Smooth muscle cell (in vitro differentiated cells): ENCODE measurements around the gene HIRA. TPM values are rescaled to one million over a fixed set of nuclear protein-coding genes. Genes with fewer than 3 reads are reported as not detected.

Experiments used
- DNase-seq: peaks from one replicate; lab custom pipeline; 2025; ENCODE audit not compliant: unreplicated experiment; lab: John Stamatoyannopoulos, UW
- H2AFZ ChIP-seq: fragments of 200-600 bp; sonication (generic); 2 replicates; pipeline ENCODE4 v1.6.0; 2016; ENCODE audit warnings: antibody characterized with exemption, low read depth, mild to moderate bottlenecking
- H3F3A ChIP-seq: fragments of 200-600 bp; sonication (generic); 2 replicates; pipeline ENCODE4 v1.6.0; 2017; ENCODE audit warnings: antibody characterized with exemption, low read depth
- H3K27ac ChIP-seq: fragments of 200-600 bp; sonication (generic); 2 replicates; pipeline ENCODE4 v1.5.1; 2016; ENCODE audit warnings: low read depth, mild to moderate bottlenecking
- H3K27me3 ChIP-seq: fragments of 200-600 bp; sonication (generic); 2 replicates; pipeline ENCODE4 v1.6.1; 2016; ENCODE audit warnings: low read depth, mild to moderate bottlenecking
- H3K36me3 ChIP-seq: fragments of 200-600 bp; sonication (generic); 2 replicates; pipeline ENCODE4 v1.5.1; 2016; ENCODE audit warnings: low read depth
- H3K4me1 ChIP-seq: fragments of 200-600 bp; sonication (generic); 2 replicates; pipeline ENCODE4 v1.5.1; 2016; ENCODE audit warnings: low read depth
- H3K4me2 ChIP-seq: fragments of 200-600 bp; sonication (generic); 2 replicates; pipeline ENCODE4 v1.6.0; 2016; ENCODE audit warnings: mild to moderate bottlenecking
- H3K4me3 ChIP-seq: fragments of 200-600 bp; sonication (generic); 2 replicates; pipeline ENCODE4 v1.5.1; 2016; ENCODE audit warnings: mild to moderate bottlenecking
- H3K79me2 ChIP-seq: fragments of 200-600 bp; sonication (generic); 2 replicates; pipeline ENCODE4 v1.6.0; 2016; ENCODE audit warnings: low read depth, mild to moderate bottlenecking
- H3K9ac ChIP-seq: fragments of 200-600 bp; sonication (generic); 2 replicates; pipeline ENCODE4 v1.6.0; 2016; ENCODE audit warnings: low read depth
- H3K9me3 ChIP-seq: fragments of 200-600 bp; sonication (generic); replicated peaks from 2 replicates; pipeline ENCODE4 v1.5.1; 2016; ENCODE audit warnings: low read depth
- H4K20me1 ChIP-seq: fragments of 200-600 bp; sonication (generic); 2 replicates; pipeline ENCODE4 v1.6.0; 2016; ENCODE audit warnings: low read depth
- WGBS: methylation state at CpG from one replicate; pipeline ENCODE4 v1.1.7; 2016; ENCODE audit warnings: low lambda C conversion rate; 5-methylcytosine and 5-hydroxymethylcytosine counted together
- polyA plus RNA-seq: library from polyadenylated mRNA; unstranded; fragments of >200 nt; fragmentation: Nextera tagmentation; extraction: Ambion mirVana; gene quantifications from 2 replicates; pipeline ENCODE4 v1.2.1, GENCODE V29; 2016
- total RNA-seq: library from RNA; depleted of rRNA; stranded (reverse); fragments of >200 nt; gene quantifications from 2 replicates; pipeline ENCODE4 v1.2.3, GENCODE V29; 2014
- TF ChIP-seq, protein P1 (sequence below): fragments of 200-600 bp; sonication (generic); IDR thresholded peaks from 2 replicates; pipeline ENCODE4 v1.5.1; 2017; ENCODE audit warnings: borderline replicate concordance, mild to moderate bottlenecking, antibody characterized with exemption; ENCODE audit not compliant: insufficient read depth, poor library complexity, severe bottlenecking

The HIRA gene
- total and polyA plus RNA-seq, 2 experiments from 2014 or later, result 7.3 to 8.7 TPM

DNA sequence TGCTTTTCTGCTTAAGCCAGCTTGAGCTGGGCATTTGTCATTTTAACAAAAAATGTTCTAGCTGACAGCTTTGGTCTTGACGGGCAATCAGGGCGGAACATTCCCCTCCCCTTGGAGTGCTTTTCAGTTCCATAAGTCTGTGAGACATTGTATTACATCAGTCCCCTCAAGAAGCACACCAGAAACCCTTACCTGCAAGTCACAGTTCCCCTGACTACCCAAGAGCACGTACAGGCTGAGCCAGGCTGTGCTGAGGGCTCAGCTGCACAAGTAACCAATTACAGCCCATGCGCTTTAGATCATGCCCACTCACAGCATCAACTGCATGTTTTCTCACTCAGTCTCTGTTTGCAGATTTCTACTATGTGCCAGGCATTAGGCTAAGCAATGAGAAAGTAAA lies 19.1 kb downstream of the HIRA start:
- Histone ChIP-seq H3K4me3 (no peak overlapping the region), H3K9me3 (no peaks in the 10 kb centered on the region), H3K27ac (no peak overlapping the region), H3K79me2 (peaks cover 54% of the 10 kb centered on the region), H3K27me3 (no peaks in the 10 kb centered on the region), H3K9ac (no peak overlapping the region), H3K4me2 (no peak overlapping the region), H4K20me1 (peaks cover 77% of the 10 kb centered on the region), H3F3A (no peaks in the 10 kb centered on the region), H2AFZ (no peak overlapping the region), H3K36me3 (no peaks in the 10 kb centered on the region), H3K4me1 (no peaks in the 10 kb centered on the region)
- DNase-seq, result no peak
- TF ChIP-seq, protein P1, sequence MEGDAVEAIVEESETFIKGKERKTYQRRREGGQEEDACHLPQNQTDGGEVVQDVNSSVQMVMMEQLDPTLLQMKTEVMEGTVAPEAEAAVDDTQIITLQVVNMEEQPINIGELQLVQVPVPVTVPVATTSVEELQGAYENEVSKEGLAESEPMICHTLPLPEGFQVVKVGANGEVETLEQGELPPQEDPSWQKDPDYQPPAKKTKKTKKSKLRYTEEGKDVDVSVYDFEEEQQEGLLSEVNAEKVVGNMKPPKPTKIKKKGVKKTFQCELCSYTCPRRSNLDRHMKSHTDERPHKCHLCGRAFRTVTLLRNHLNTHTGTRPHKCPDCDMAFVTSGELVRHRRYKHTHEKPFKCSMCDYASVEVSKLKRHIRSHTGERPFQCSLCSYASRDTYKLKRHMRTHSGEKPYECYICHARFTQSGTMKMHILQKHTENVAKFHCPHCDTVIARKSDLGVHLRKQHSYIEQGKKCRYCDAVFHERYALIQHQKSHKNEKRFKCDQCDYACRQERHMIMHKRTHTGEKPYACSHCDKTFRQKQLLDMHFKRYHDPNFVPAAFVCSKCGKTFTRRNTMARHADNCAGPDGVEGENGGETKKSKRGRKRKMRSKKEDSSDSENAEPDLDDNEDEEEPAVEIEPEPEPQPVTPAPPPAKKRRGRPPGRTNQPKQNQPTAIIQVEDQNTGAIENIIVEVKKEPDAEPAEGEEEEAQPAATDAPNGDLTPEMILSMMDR, result no peak
- 91% methylated on average over 4 of the region's 4 CpGs for WGBS

DNA sequence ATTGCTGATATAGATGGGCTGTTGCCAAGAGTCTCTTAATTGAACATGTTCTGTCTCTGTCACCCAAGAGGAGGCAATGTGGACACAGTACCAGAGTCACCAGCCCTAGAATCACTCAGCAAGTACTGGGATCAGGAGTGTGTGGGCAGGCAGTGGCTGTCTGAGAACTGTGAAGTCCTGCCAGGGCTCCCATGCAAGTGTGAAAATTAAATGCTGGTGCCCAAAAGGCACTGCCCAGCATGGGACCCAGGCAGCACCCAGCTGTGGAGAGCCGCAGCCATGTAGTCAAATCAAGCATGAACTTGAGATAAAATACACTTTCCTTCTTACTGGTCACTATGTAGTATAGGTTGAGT lies 19.9 kb downstream of the HIRA start:
- H4K20me1 ChIP-seq, result peaks cover 70% of the 10 kb centered on the region
- no peak overlapping the region for H3K9ac ChIP-seq
- no peak overlapping the region for H3K4me3 ChIP-seq
- H3K9me3 ChIP-seq, result no peaks in the 10 kb centered on the region
- H3K4me1 ChIP-seq, result no peaks in the 10 kb centered on the region
- TF ChIP-seq, protein P1, result no peak
- H3K79me2 ChIP-seq, result peaks cover 46% of the 10 kb centered on the region
- 100% methylated on average over 1 of the region's 1 CpG for WGBS
- no peak overlapping the region for H3K27ac ChIP-seq
- H3F3A ChIP-seq, result no peaks in the 10 kb centered on the region
- no peak overlapping the region for H3K4me2 ChIP-seq
- peaks cover 4% of the 10 kb centered on the region for H3K36me3 ChIP-seq
- H2AFZ ChIP-seq, result no peak overlapping the region
- no peak for DNase-seq
- no peaks in the 10 kb centered on the region for H3K27me3 ChIP-seq

DNA sequence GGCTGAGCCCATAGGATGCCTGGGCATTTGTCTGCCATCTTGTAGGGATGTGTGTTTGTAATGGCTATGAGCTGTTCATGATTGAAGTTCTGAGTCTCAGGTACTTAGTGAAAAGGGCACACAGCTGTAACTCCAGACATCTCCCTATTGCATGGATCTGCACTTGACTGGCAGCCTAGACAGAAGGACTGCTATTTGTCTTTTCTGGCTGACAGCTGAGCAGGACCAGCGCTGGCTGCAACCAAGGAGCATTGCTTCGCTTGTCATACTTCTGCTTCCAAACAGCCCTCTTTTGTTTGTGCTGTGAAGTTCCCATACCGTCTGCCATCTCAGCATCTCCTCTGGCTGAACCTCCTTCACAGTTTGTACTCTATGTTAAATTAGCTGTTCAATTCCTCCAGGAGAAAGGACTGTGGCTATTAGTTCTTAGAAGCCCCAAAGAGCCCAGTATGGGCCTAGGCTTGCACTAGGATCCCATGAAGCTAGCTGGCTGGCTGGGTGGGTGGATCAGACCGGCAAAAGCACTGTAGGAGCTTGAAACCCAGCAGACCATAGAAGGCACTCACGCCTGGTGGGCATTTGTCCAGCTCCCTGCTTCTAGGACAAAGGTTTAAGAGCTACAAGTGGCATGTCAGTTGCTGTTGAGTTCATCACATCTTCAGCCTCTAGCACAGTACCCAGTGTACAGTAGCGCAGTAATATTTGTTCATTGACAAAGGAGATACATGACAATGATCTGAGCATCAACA lies 20.4 kb downstream of the HIRA start:
- H3K4me2 ChIP-seq, result no peak overlapping the region
- no peak overlapping the region for H3K4me3 ChIP-seq
- 92% methylated on average over 6 of the region's 6 CpGs for WGBS
- no peak for DNase-seq
- H4K20me1 ChIP-seq, result peaks cover 64% of the 10 kb centered on the region
- H2AFZ ChIP-seq, result no peak overlapping the region
- no peaks in the 10 kb centered on the region for H3K27me3 ChIP-seq
- no peak overlapping the region for H3K27ac ChIP-seq
- H3K79me2 ChIP-seq, result peaks cover 41% of the 10 kb centered on the region
- no peaks in the 10 kb centered on the region for H3K9me3 ChIP-seq
- TF ChIP-seq, protein P1, result no peak
- H3K36me3 ChIP-seq, result peaks cover 4% of the 10 kb centered on the region
- H3K9ac ChIP-seq, result no peak overlapping the region
- H3K4me1 ChIP-seq, result no peaks in the 10 kb centered on the region
- no peaks in the 10 kb centered on the region for H3F3A ChIP-seq
